Psoas muscle (tissue), 8 donors: ENCODE data around the gene RUVBL1. TPM values are rescaled to one million over a fixed set of nuclear protein-coding genes. Genes with fewer than 3 reads are reported as not detected.

Source experiments
- ATAC-seq, 4 donors: fragments of 200-7000 bp; cut with Tn5 transposase; one replicate each; pipeline ENCODE4 v1.9.1; 2020; ENCODE audit warnings: moderate library complexity in 3 of 4, mild to moderate bottlenecking in 2 of 4
- DNase-seq, 2 donors: peaks; one replicate each; pipeline ENCODE4 v3.0.0-alpha.2; 2020
- H3K27ac ChIP-seq: fragments of 200-600 bp; one replicate; pipeline ENCODE4 v1.8.0; 2022
- H3K27me3 ChIP-seq, 3 donors: fragments of 200-600 bp in 1 of 3; one replicate each; pipeline versions ENCODE4 v1.6.1 to v1.8.0; 2013 to 2022; ENCODE audit warnings: low read length in 2 of 3, mild to moderate bottlenecking in 2 of 3, moderate library complexity in 1 of 3; ENCODE audit not compliant: insufficient read depth in 3 of 3
- H3K36me3 ChIP-seq, 2 donors: fragments of 200-600 bp in 1 of 2; one replicate each; pipeline versions ENCODE4 v1.6.1 to v1.8.0; 2013 to 2022; ENCODE audit warnings: low read depth in 1 of 2, mild to moderate bottlenecking in 1 of 2, moderate library complexity in 1 of 2; ENCODE audit not compliant: insufficient read depth in 1 of 2
- H3K4me1 ChIP-seq: fragments of 200-600 bp; one replicate; pipeline ENCODE4 v1.8.0; 2022
- H3K4me3 ChIP-seq: fragments of 200-600 bp; one replicate; pipeline ENCODE4 v1.8.0; 2022; ENCODE audit warnings: mild to moderate bottlenecking
- H3K9me3 ChIP-seq: fragments of 200-600 bp; one replicate; pipeline ENCODE4 v1.8.0; 2022
- CTCF ChIP-seq: fragments of 200-600 bp; IDR thresholded peaks from one replicate; pipeline ENCODE4 v1.8.0; 2022; ENCODE audit warnings: antibody characterized with exemption
- WGBS, 3 donors: extraction: QIAGEN DNeasy Blood & Tissue Kit; methylation state at CpG; one replicate each; pipeline versions ENCODE4 v1.1.6 to v1.1.7; 2013; 5-methylcytosine and 5-hydroxymethylcytosine counted together
- intact Hi-C, 2 donors: fragments of 100-400 bp; cut with DNase I; formaldehyde crosslinking; loops; one replicate each; pipeline versions ENCODE4 v1.11.0 to v1.14.2; 2022
- polyA plus RNA-seq, 3 donors: library from polyadenylated mRNA; stranded (reverse); fragments of 200-250 nt; gene quantifications; one replicate each; pipeline ENCODE4 v1.2.3, GENCODE V29; 2013
- total RNA-seq, 4 donors: library from RNA; stranded (reverse); fragmentation: NEBNext Ultra II Directional in 2 of 4; extraction: Animal tissue kit (Norgen Biotek cat#: 25700) in 2 of 4; gene quantifications; one replicate each; pipeline versions ENCODE4 v1.2.1 to v1.2.4, GENCODE V29; 2021 to 2023
- donor health status: healthy with polysubstance abuse.
- donor health status: DM: no; HTN: no; CAD: no; lungs with moderate emphysema.
- donor health status: Bipolar disorder and iron deficiency.
- donor health status: healthy.
- donor health status: DM: yes; HTN: yes; CAD: no.
- donor health status: DM: no; HTN: no; CAD: no.
- donor health status: DM: no; HTN: no; CAD: no.
- donor health status: DM: yes; HTN: yes; CAD: no.

Gene RUVBL1
- total and polyA plus RNA-seq, 7 donors = 12.9 to 53.9 (median 19.6) TPM

- intact Hi-C loops = loop anchor here (5.0 to 10.0 kb wide), 4 partner anchors 38 to 513 kb away; no protein-coding TSS in a partner anchor
Measured at GRCh38 chr3:128094295-128095151, 29.1 kb downstream of the RUVBL1 start.

GRCh38 chr3:128091586-128091985 lies 32.0 kb downstream of the RUVBL1 start:
- no peaks in the 10 kb centered on the region for H3K27me3 ChIP-seq
- no peak overlapping the region for H3K4me3 ChIP-seq
- DNase-seq (no peak), ATAC-seq (no peak)
- H3K9me3 ChIP-seq = no peaks in the 10 kb centered on the region
- 88 to 92% (median 88%) methylated on average over 2 of the region's 2 CpGs for WGBS, 3 donors
- intact Hi-C loops = loop anchor here (5.0 to 10.0 kb wide), 3 partner anchors 233 to 516 kb away; no protein-coding TSS in a partner anchor
- H3K36me3 ChIP-seq = peaks cover 3 to 47% of the 10 kb centered on the region in 2 donors
- H3K4me1 ChIP-seq = peaks cover 4% of the 10 kb centered on the region
- TF ChIP-seq CTCF = no peak
- H3K27ac ChIP-seq = no peak overlapping the region

More at GRCh38 chr3:128094295-128095151, 29.1 kb downstream of the RUVBL1 start:
- Histone ChIP-seq H3K4me1 (peaks cover 4% of the 10 kb centered on the region), H3K36me3 (peaks cover 7 to 65% of the 10 kb centered on the region in 2 donors), H3K9me3 (no peaks in the 10 kb centered on the region), H3K27me3 (no peaks in the 10 kb centered on the region), H3K27ac (no peak overlapping the region), H3K4me3 (no peak overlapping the region)
- no peak for DNase-seq
- peak in 2 of 4 donors; percentile 8 to 28 for ATAC-seq
- TF ChIP-seq CTCF = no peak
- WGBS, 3 donors = 83 to 88% (median 87%) methylated on average over 13 of the region's 13 CpGs

GRCh38 chr3:128089135-128089534 lies 34.5 kb downstream of the RUVBL1 start:
- intact Hi-C loops = no loop called here
- Histone ChIP-seq H3K9me3 (no peaks in the 10 kb centered on the region), H3K4me1 (peaks cover 11% of the 10 kb centered on the region), H3K27ac (no peak overlapping the region), H3K4me3 (no peak overlapping the region), H3K36me3 (peaks cover 3 to 50% of the 10 kb centered on the region in 2 donors), H3K27me3 (no peaks in the 10 kb centered on the region)
- WGBS, 3 donors = 96 to 100% (median 96%) methylated on average over 1 of the region's 1 CpG
- no peak for TF ChIP-seq CTCF
- ATAC-seq (no peak), DNase-seq (no peak)

DNA sequence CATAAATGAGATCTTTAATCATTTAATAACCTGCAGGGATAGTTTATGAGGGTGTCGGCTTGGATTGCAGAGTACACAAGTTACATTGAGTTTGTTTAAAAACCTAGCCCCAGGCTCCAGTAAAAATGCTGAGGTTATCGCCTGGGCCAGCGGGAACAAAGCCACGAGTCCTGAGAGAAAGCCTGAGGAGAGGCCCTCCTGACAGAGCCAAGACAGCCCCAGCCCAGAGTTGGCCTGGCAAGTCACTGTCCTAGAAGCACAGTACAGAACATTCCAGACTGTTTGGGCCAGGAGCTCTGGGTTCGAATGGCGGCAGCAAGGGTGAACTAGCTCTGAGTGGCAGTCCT lies 39.0 kb downstream of the RUVBL1 start:
- 44 to 71% (median 60%) methylated on average over 6 of the region's 6 CpGs for WGBS, 3 donors
- Histone ChIP-seq H3K27me3 (no peaks in the 10 kb centered on the region), H3K27ac (no peak overlapping the region), H3K9me3 (no peaks in the 10 kb centered on the region), H3K4me1 (peaks cover 13% of the 10 kb centered on the region), H3K4me3 (no peak overlapping the region), H3K36me3 (peaks cover 3 to 70% of the 10 kb centered on the region in 2 donors)
- TF ChIP-seq CTCF = no peak
- DNase-seq = no peak
- ATAC-seq = peak in 2 of 4 donors; percentile 29 to 34
- intact Hi-C loops = no loop called here
